ENCODE measurements around the gene SETD4. TPM values are rescaled to one million over a fixed set of nuclear protein-coding genes. Genes with fewer than 3 reads are reported as not detected.
A peak's percentile ranks its signal among the peaks of the same experiment; 100 is the strongest.

SETD4 gene
- total RNA-seq, 1 experiment from 2014 or later = 12.5 TPM

- TF ChIP-seq EZH2phosphoT487 (IDR thresholded peaks at IDR 0.05; ENCODE audit: borderline replicate concordance, low read length) (no peak), EZH2 (IDR thresholded peaks at IDR 0.05; ENCODE audit: low read length, unreplicated experiment) (no peak)
- TF ChIP-seq, protein P1, sequence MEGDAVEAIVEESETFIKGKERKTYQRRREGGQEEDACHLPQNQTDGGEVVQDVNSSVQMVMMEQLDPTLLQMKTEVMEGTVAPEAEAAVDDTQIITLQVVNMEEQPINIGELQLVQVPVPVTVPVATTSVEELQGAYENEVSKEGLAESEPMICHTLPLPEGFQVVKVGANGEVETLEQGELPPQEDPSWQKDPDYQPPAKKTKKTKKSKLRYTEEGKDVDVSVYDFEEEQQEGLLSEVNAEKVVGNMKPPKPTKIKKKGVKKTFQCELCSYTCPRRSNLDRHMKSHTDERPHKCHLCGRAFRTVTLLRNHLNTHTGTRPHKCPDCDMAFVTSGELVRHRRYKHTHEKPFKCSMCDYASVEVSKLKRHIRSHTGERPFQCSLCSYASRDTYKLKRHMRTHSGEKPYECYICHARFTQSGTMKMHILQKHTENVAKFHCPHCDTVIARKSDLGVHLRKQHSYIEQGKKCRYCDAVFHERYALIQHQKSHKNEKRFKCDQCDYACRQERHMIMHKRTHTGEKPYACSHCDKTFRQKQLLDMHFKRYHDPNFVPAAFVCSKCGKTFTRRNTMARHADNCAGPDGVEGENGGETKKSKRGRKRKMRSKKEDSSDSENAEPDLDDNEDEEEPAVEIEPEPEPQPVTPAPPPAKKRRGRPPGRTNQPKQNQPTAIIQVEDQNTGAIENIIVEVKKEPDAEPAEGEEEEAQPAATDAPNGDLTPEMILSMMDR (conservative IDR thresholded peaks at IDR 0.05; ENCODE audit: low read depth, low read length) = no peak
- no peaks in the 10 kb centered on the region for H3K27me3 ChIP-seq (ENCODE audit: low read length)
- BruUV-seq (replicated peaks) = no TSS peak
- peaks cover 35% of the 10 kb centered on the region for H3K79me2 ChIP-seq (ENCODE audit: low read length)
- H3K9ac ChIP-seq (ENCODE audit: low read length) = no peak overlapping the region
- no peaks in the 10 kb centered on the region for H3K9me2 ChIP-seq (replicated peaks; ENCODE audit: low read length)
- H3K36me3 ChIP-seq (ENCODE audit: low read depth, low read length) = peaks cover 25% of the 10 kb centered on the region
- no peaks in the 10 kb centered on the region for H4K20me1 ChIP-seq (ENCODE audit: low read length)
- H3K4me2 ChIP-seq (ENCODE audit: low read length) = peak overlapping the region; percentile 98
- intact Hi-C loops (cut with micrococcal nuclease) = no loop called here
- no peak overlapping the region for H3K27ac ChIP-seq (ENCODE audit: low read length)
- peaks cover 25% of the 10 kb centered on the region for H3K4me1 ChIP-seq (ENCODE audit: insufficient read depth, low read length)
- ChIA-PET POLR2A (ENCODE audit: unreplicated experiment) (no interaction called here), CTCF (no interaction called here)
- H3K4me3 ChIP-seq (ENCODE audit: low read length) = peak overlapping the region; percentile 81
- H3F3A ChIP-seq (ENCODE audit: low read length, unreplicated experiment) = no peaks in the 10 kb centered on the region
- H3K9me3 ChIP-seq (ENCODE audit: low read length) = peaks cover 16% of the 10 kb centered on the region
- ATAC-seq = no peak
- H2AFZ ChIP-seq (ENCODE audit: low read length) = no peak overlapping the region
- no peak for DNase-seq
Observed at GRCh38 chr21:36070999-36071398, 10.7 kb upstream of the SETD4 start.

DNA sequence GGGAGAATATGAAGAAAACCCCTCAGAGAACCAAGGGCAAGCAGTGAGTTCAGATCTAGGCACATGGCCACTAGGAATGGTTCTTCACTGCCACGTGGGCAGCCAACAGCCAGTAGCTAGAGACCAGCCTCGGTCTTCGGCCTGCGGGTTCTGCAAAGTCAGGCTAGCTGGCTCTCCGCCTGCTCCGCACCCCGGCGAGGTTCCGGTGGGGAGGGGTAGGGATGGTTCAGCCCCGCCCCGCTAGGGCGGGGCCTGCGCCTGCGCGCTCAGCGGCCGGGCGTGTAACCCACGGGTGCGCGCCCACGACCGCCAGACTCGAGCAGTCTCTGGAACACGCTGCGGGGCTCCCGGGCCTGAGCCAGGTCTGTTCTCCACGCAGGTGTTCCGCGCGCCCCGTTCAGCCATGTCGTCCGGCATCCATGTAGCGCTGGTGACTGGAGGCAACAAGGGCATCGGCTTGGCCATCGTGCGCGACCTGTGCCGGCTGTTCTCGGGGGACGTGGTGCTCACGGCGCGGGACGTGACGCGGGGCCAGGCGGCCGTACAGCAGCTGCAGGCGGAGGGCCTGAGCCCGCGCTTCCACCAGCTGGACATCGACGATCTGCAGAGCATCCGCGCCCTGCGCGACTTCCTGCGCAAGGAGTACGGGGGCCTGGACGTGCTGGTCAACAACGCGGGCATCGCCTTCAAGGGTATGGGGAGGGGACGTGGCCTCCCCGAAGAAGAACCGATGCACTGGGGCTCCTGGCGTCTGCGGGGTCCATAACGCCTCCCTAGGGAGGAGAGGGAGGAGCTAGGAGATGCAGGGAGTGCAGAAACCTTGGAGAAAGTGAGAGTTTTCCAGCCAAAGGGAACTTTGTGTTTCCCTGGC, 9.6 kb upstream of the SETD4 start, which contains the start of gene CBR1:
TSS of gene CBR1 (plus strand) at position 312 of the 871 bp plus-strand sequence. CDS start at position 404, 92 bp downstream.
- H3K27me3 ChIP-seq (ENCODE audit: low read length) = no peaks in the 10 kb centered on the region
- peaks cover 25% of the 10 kb centered on the region for H3K36me3 ChIP-seq (ENCODE audit: low read depth, low read length)
- peaks cover 35% of the 10 kb centered on the region for H3K79me2 ChIP-seq (ENCODE audit: low read length)
- H3K9me2 ChIP-seq (replicated peaks; ENCODE audit: low read length) = no peaks in the 10 kb centered on the region
- H3K9ac ChIP-seq (ENCODE audit: low read length) = peak within 1 kb of the TSS; percentile 86
- H3K27ac ChIP-seq (ENCODE audit: low read length) = peak within 1 kb of the TSS; percentile 73
- H3F3A ChIP-seq (ENCODE audit: low read length, unreplicated experiment) = no peaks in the 10 kb centered on the region
- ATAC-seq = peak; percentile 91
- peaks cover 16% of the 10 kb centered on the region for H3K9me3 ChIP-seq (ENCODE audit: low read length)
- peaks cover 29% of the 10 kb centered on the region for H3K4me1 ChIP-seq (ENCODE audit: insufficient read depth, low read length)
- peak within 1 kb of the TSS; percentile 81 for H3K4me3 ChIP-seq (ENCODE audit: low read length)
- peak within 1 kb of the TSS; percentile 98 for H3K4me2 ChIP-seq (ENCODE audit: low read length)
- ChIA-PET CTCF (interaction anchor here (0.5 kb wide), 1 partner anchor 275 kb away, joined by 6 read pairs; no protein-coding TSS in a partner anchor), POLR2A (ENCODE audit: unreplicated experiment) (interaction anchor here (0.6 to 0.9 kb wide), 4 partner anchors 10 to 1303 kb away, joined by 3 to 4 read pairs (median 3); partner anchors contain the start of gene SETD4)
- H4K20me1 ChIP-seq (ENCODE audit: low read length) = no peaks in the 10 kb centered on the region
- H2AFZ ChIP-seq (ENCODE audit: low read length) = peak within 1 kb of the TSS; percentile 99
- TF ChIP-seq, protein P1 (conservative IDR thresholded peaks at IDR 0.05; ENCODE audit: low read depth, low read length) = no peak
- TF ChIP-seq EZH2phosphoT487 (IDR thresholded peaks at IDR 0.05; ENCODE audit: borderline replicate concordance, low read length) (no peak), EZH2 (IDR thresholded peaks at IDR 0.05; ENCODE audit: low read length, unreplicated experiment) (no peak)
- BruUV-seq (replicated peaks) = TSS peak; percentile 47
- peak; percentile 93 for DNase-seq
- intact Hi-C loops (cut with micrococcal nuclease) = loop anchor here (10.0 kb wide), 1 partner anchor 135 kb away; no protein-coding TSS in a partner anchor
